ENCODE measurements around the gene HMCN1.

HMCN1 gene

GRCh38 chr1:185895208-185895900 is 161.2 kb downstream of the HMCN1 start:
- no peak for DNase-seq (ENCODE audit: low read depth in 1 of 2, low spot score in 1 of 2)

- no peak for DNase-seq (ENCODE audit: low read depth in 1 of 2, low spot score in 1 of 2)
These were observed 162.7 kb downstream of the HMCN1 start for GRCh38 chr1:185896863-185897262.

- DNase-seq (ENCODE audit: low read depth in 1 of 2, low spot score in 1 of 2) = no peak
These were observed 172.0 kb downstream of the HMCN1 start for GRCh38 chr1:185906186-185906585.

- no peak for DNase-seq (ENCODE audit: low read depth in 1 of 2, low spot score in 1 of 2)
These were observed 173.1 kb downstream of the HMCN1 start for GRCh38 chr1:185907246-185907645.

GRCh38 chr1:185911978-185912377 is 177.8 kb downstream of the HMCN1 start:
- no peak for DNase-seq (ENCODE audit: low read depth in 1 of 2, low spot score in 1 of 2)

GRCh38 chr1:185912504-185912903 is 178.3 kb downstream of the HMCN1 start:
- no peak for DNase-seq (ENCODE audit: low read depth in 1 of 2, low spot score in 1 of 2)

- DNase-seq (ENCODE audit: low read depth in 1 of 2, low spot score in 1 of 2) = no peak
These were observed 179.9 kb downstream of the HMCN1 start for GRCh38 chr1:185914089-185914488.

- no peak for DNase-seq (ENCODE audit: low read depth in 1 of 2, low spot score in 1 of 2)
These were observed 182.7 kb downstream of the HMCN1 start for GRCh38 chr1:185916861-185917260.

- no peak for DNase-seq (ENCODE audit: low read depth in 1 of 2, low spot score in 1 of 2)
These were observed 183.5 kb downstream of the HMCN1 start for GRCh38 chr1:185917646-185918045.

GRCh38 chr1:185920602-185921001 is 186.4 kb downstream of the HMCN1 start:
- no peak for DNase-seq (ENCODE audit: low read depth in 1 of 2, low spot score in 1 of 2)

GRCh38 chr1:185921636-185922035 is 187.4 kb downstream of the HMCN1 start:
- DNase-seq (ENCODE audit: low read depth in 1 of 2, low spot score in 1 of 2) = no peak

- no peak for DNase-seq (ENCODE audit: low read depth in 1 of 2, low spot score in 1 of 2)
These were observed 192.4 kb downstream of the HMCN1 start for GRCh38 chr1:185926588-185926987.

GRCh38 chr1:185929776-185930175 is 195.6 kb downstream of the HMCN1 start:
- no peak for DNase-seq (ENCODE audit: low read depth in 1 of 2, low spot score in 1 of 2)

GRCh38 chr1:185931438-185931837 is 197.2 kb downstream of the HMCN1 start:
- DNase-seq (ENCODE audit: low read depth in 1 of 2, low spot score in 1 of 2) = no peak

GRCh38 chr1:185933580-185933979 is 199.4 kb downstream of the HMCN1 start:
- DNase-seq (ENCODE audit: low read depth in 1 of 2, low spot score in 1 of 2) = no peak

- no peak for DNase-seq (ENCODE audit: low read depth in 1 of 2, low spot score in 1 of 2)
These were observed 200.4 kb downstream of the HMCN1 start for GRCh38 chr1:185934476-185935189.

GRCh38 chr1:185935360-185935759 is 201.2 kb downstream of the HMCN1 start:
- no peak for DNase-seq (ENCODE audit: low read depth in 1 of 2, low spot score in 1 of 2)

- DNase-seq (ENCODE audit: low read depth in 1 of 2, low spot score in 1 of 2) = no peak
These were observed 202.4 kb downstream of the HMCN1 start for GRCh38 chr1:185936641-185937040.

- no peak for DNase-seq (ENCODE audit: low read depth in 1 of 2, low spot score in 1 of 2)
These were observed 204.2 kb downstream of the HMCN1 start for GRCh38 chr1:185938396-185938795.

GRCh38 chr1:185939142-185939541 is 205.0 kb downstream of the HMCN1 start:
- no peak for DNase-seq (ENCODE audit: low read depth in 1 of 2, low spot score in 1 of 2)

- no peak for DNase-seq (ENCODE audit: low read depth in 1 of 2, low spot score in 1 of 2)
These were observed 208.8 kb downstream of the HMCN1 start for GRCh38 chr1:185942961-185943360.

GRCh38 chr1:185956881-185957280 is 222.7 kb downstream of the HMCN1 start:
- DNase-seq (ENCODE audit: low read depth in 1 of 2, low spot score in 1 of 2) = no peak
